ENCODE data around the gene FGB. TPM values are rescaled to one million over a fixed set of nuclear protein-coding genes. Genes with fewer than 3 reads are reported as not detected.

The FGB gene
- total and polyA plus RNA-seq, 8 donors = 0.31 to 22.8 (median 6.2) TPM; not detected in 5

GRCh38 chr4:154612472-154613414, 49.9 kb downstream of the FGB start, which contains the start of gene FGG:
FGG (minus strand) TSS chr4:154612656; CDS start chr4:154612609, 47 bp downstream.
- Histone ChIP-seq H3K36me3 (no peaks in the 10 kb centered on the region), H3K4me3 (no peak within 1 kb of the TSS), H3K4me1 (peaks cover 0 to 14% (median 4%) of the 10 kb centered on the region in 4 donors), H3K27ac (no peak within 1 kb of the TSS), H3K9me3 (no peaks in the 10 kb centered on the region), H3K27me3 (no peaks in the 10 kb centered on the region)
- 63 to 72% (median 65%) methylated on average over 7 of the region's 7 CpGs for WGBS, 5 donors
- intact Hi-C loops (cut with DNase I; ENCODE audit: low total_unique reads) = no loop called here
- TF ChIP-seq EP300 (IDR thresholded peaks at IDR 0.05) = no peak
- no peak for TF ChIP-seq POLR2A (IDR thresholded peaks at IDR 0.05)
- TF ChIP-seq CTCF (IDR thresholded peaks at IDR 0.05) = no peak
- no peak for TF ChIP-seq POLR2AphosphoS5 (IDR thresholded peaks at IDR 0.05)
- no peak for DNase-seq

GRCh38 chr4:154614306-154614705, 51.5 kb downstream of the FGB start:
- Histone ChIP-seq H3K27me3 (no peaks in the 10 kb centered on the region), H3K4me3 (no peak overlapping the region), H3K4me1 (peaks cover 0 to 20% (median 9%) of the 10 kb centered on the region in 4 donors), H3K9me3 (no peaks in the 10 kb centered on the region), H3K27ac (no peak overlapping the region), H3K36me3 (no peaks in the 10 kb centered on the region)
- no peak for DNase-seq
- TF ChIP-seq CTCF (IDR thresholded peaks at IDR 0.05) (no peak), POLR2AphosphoS5 (IDR thresholded peaks at IDR 0.05) (no peak), EP300 (IDR thresholded peaks at IDR 0.05) (no peak)
- intact Hi-C loops (cut with DNase I; ENCODE audit: low total_unique reads) = no loop called here

- intact Hi-C loops (cut with DNase I; ENCODE audit: low total_unique reads) = no loop called here
- no peak overlapping the region for H3K4me3 ChIP-seq
Observed at GRCh38 chr4:154615211-154615610, 52.4 kb downstream of the FGB start.

GRCh38 chr4:154616287-154616686, 53.5 kb downstream of the FGB start:
- DNase-seq = peak in 1 of 2 donors; percentile 30
- H3K27me3 ChIP-seq = no peaks in the 10 kb centered on the region
- no peak overlapping the region for H3K27ac ChIP-seq
- H3K36me3 ChIP-seq = no peaks in the 10 kb centered on the region
- H3K9me3 ChIP-seq = no peaks in the 10 kb centered on the region
- intact Hi-C loops (cut with DNase I; ENCODE audit: low total_unique reads) = no loop called here
- H3K4me3 ChIP-seq = no peak overlapping the region
- H3K4me1 ChIP-seq = peaks cover 0 to 20% (median 9%) of the 10 kb centered on the region in 4 donors
- WGBS, 5 donors = 34 to 60% (median 57%) methylated on average over 4 of the region's 4 CpGs
- TF ChIP-seq CTCF (IDR thresholded peaks at IDR 0.05) = no peak
- TF ChIP-seq POLR2AphosphoS5 (IDR thresholded peaks at IDR 0.05) = no peak

More at GRCh38 chr4:154615211-154615610, 52.4 kb downstream of the FGB start:
- DNase-seq = no peak
- no peaks in the 10 kb centered on the region for H3K27me3 ChIP-seq
- 49 to 65% (median 57%) methylated on average over 1 of the region's 1 CpG for WGBS, 5 donors
- no peak overlapping the region for H3K27ac ChIP-seq
- peaks cover 0 to 20% (median 9%) of the 10 kb centered on the region in 4 donors for H3K4me1 ChIP-seq
- TF ChIP-seq POLR2A (IDR thresholded peaks at IDR 0.05) (no peak), EP300 (IDR thresholded peaks at IDR 0.05) (no peak), POLR2AphosphoS5 (IDR thresholded peaks at IDR 0.05) (no peak), CTCF (IDR thresholded peaks at IDR 0.05) (no peak)
- no peaks in the 10 kb centered on the region for H3K9me3 ChIP-seq
- H3K36me3 ChIP-seq = no peaks in the 10 kb centered on the region

All from stomach (tissue), 9 donors.